Neural cell (in vitro differentiated cells): Measurements from ENCODE around the gene CAPSL.

Experiments used
- CTCF ChIP-seq: fragments of 450-650 bp; IDR thresholded peaks from 2 replicates; pipeline ENCODE4 v1.5.1; 2014; ENCODE audit warnings: antibody characterized with exemption, mild to moderate bottlenecking, moderate library complexity; ENCODE audit not compliant: poor library complexity, severe bottlenecking
- EP300 ChIP-seq: fragments of 450-650 bp; conservative IDR thresholded peaks from 2 replicates; pipeline ENCODE4 v1.6.1; 2014; ENCODE audit warnings: antibody characterized with exemption, mild to moderate bottlenecking, moderate library complexity; ENCODE audit not compliant: poor library complexity, severe bottlenecking
- EZH2 ChIP-seq: fragments of 200-600, 300-800 bp; shearing (Covaris generic), sonication (generic); IDR thresholded peaks from 2 replicates; pipeline ENCODE4 v1.6.1; 2014; ENCODE audit warnings: antibody characterized with exemption, low read length, borderline replicate concordance, mild to moderate bottlenecking; ENCODE audit not compliant: insufficient read depth, poor library complexity, severe bottlenecking
- MXI1 ChIP-seq: fragments of 450-650 bp; conservative IDR thresholded peaks from 2 replicates; pipeline ENCODE4 v1.6.1; 2014; ENCODE audit warnings: antibody characterized with exemption, mild to moderate bottlenecking; ENCODE audit not compliant: poor library complexity, severe bottlenecking
- POLR2AphosphoS5 ChIP-seq: IDR thresholded peaks from 2 replicates; pipeline ENCODE4 v1.6.1; 2012
- RAD21 ChIP-seq: fragments of 450-650 bp; conservative IDR thresholded peaks from 2 replicates; pipeline ENCODE4 v1.6.1; 2014; ENCODE audit warnings: antibody characterized with exemption, mild to moderate bottlenecking, moderate library complexity
- REST ChIP-seq: IDR thresholded peaks from 2 replicates; pipeline ENCODE4 v1.6.1; 2012; ENCODE audit warnings: borderline replicate concordance
- SMC3 ChIP-seq: fragments of 450-650 bp; conservative IDR thresholded peaks from 2 replicates; pipeline ENCODE4 v1.6.1; 2014; ENCODE audit warnings: antibody characterized with exemption, mild to moderate bottlenecking, moderate library complexity; ENCODE audit not compliant: poor library complexity
- TAF1 ChIP-seq: IDR thresholded peaks from 2 replicates; pipeline ENCODE4 v1.6.1; 2012; ENCODE audit warnings: low read depth

DNA sequence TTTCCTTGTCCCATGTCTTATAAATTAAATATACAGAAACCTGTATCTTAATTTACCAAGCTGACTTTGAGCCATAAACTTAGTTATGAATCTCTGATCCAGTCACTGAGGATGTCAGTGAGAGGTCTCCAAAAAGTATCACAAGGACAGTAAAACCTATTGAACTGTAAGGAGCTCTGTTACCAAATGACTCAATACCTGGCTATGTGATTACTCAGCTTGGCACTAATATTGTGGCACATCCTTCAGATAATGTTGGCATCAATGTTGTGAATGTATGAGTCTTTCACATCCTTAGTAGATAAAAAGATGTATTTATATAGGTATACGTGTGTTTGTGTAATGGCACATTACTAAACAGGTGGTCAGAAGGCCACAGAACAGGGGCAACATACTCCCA lies 18.0 kb upstream of the CAPSL start:
- TF ChIP-seq CTCF (no peak), POLR2AphosphoS5 (no peak), REST (no peak), TAF1 (no peak), RAD21 (no peak), EZH2 (no peak), EP300 (no peak), MXI1 (no peak), SMC3 (no peak)
